ENCODE measurements around the gene ZNFX1.

DNA sequence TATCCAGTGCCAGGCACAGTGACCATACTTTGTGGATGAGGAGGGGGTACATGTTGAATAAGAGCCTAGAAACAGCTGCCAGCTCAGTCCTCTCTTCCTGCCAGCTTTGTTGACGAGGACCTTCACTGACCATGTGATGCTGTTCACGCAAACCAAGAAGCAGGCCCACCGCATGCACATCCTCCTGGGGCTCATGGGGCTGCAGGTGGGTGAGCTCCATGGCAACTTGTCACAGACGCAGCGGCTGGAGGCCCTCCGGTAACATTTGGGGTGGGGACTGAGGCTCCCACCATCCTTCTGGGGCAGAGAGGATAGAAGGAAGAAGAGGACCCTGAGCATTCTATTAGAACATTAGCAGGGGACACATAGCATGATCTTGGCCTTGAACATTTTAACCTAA, 43.0 kb downstream of the ZNFX1 start:
- no peak for TF ChIP-seq POLR2A (IDR thresholded peaks at IDR 0.05)
- TF ChIP-seq, protein P1, sequence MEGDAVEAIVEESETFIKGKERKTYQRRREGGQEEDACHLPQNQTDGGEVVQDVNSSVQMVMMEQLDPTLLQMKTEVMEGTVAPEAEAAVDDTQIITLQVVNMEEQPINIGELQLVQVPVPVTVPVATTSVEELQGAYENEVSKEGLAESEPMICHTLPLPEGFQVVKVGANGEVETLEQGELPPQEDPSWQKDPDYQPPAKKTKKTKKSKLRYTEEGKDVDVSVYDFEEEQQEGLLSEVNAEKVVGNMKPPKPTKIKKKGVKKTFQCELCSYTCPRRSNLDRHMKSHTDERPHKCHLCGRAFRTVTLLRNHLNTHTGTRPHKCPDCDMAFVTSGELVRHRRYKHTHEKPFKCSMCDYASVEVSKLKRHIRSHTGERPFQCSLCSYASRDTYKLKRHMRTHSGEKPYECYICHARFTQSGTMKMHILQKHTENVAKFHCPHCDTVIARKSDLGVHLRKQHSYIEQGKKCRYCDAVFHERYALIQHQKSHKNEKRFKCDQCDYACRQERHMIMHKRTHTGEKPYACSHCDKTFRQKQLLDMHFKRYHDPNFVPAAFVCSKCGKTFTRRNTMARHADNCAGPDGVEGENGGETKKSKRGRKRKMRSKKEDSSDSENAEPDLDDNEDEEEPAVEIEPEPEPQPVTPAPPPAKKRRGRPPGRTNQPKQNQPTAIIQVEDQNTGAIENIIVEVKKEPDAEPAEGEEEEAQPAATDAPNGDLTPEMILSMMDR (IDR thresholded peaks at IDR 0.05), result no peak
